Thyroid gland (tissue), 4 donors: ENCODE results near the gene PDZD7.

Experiments used
- CTCF ChIP-seq, 6 experiments: fragments of 200-600 bp in 3 of 6; fragments of 450-650 bp in 3 of 6; sonication (generic) in 3 of 6; IDR thresholded peaks; one replicate each; pipeline ENCODE4 v1.5.1; 2016 to 2019; ENCODE audit warnings: antibody characterized with exemption in 6 of 6, mild to moderate bottlenecking in 2 of 6, inconsistent platforms in 1 of 6, moderate library complexity in 1 of 6
- POLR2A ChIP-seq, 2 donors: fragments of 450-650 bp; IDR thresholded peaks; one replicate each; pipeline ENCODE4 v1.6.1; 2017; ENCODE audit warnings: antibody characterized with exemption in 2 of 2, mild to moderate bottlenecking in 2 of 2, moderate library complexity in 1 of 2

GRCh38 chr10:100978901-100979195 lies 52.1 kb downstream of the PDZD7 start:
- TF ChIP-seq CTCF (IDR thresholded peaks at IDR 0.05), result no peak
- no peak for TF ChIP-seq POLR2A (IDR thresholded peaks at IDR 0.05)
